Endodermal cell (in vitro differentiated cells): ENCODE data around the gene NEDD8. TPM values are rescaled to one million over a fixed set of nuclear protein-coding genes. Genes with fewer than 3 reads are reported as not detected.

ENCODE experiments used
- DNase-seq: peaks from one replicate; pipeline ENCODE4 v3.0.0-alpha.2; 2017
- H3K27ac ChIP-seq: 2 replicates; pipeline ENCODE4 v1.5.1; 2013; ENCODE audit warnings: mild to moderate bottlenecking, low read depth, low read length, moderate library complexity
- H3K27me3 ChIP-seq: 2 replicates; pipeline ENCODE4 v1.6.1; 2013; ENCODE audit warnings: mild to moderate bottlenecking, low read length, moderate library complexity; ENCODE audit not compliant: insufficient read depth, control insufficient read depth, poor library complexity, severe bottlenecking
- H3K36me3 ChIP-seq: 2 replicates; pipeline ENCODE4 v1.7.0; 2013; ENCODE audit warnings: mild to moderate bottlenecking, low read length, moderate library complexity; ENCODE audit not compliant: control insufficient read depth, insufficient read depth
- H3K4me1 ChIP-seq: one replicate; pipeline ENCODE4 v1.7.0; 2013; ENCODE audit warnings: low read length; ENCODE audit not compliant: control insufficient read depth, insufficient read depth
- H3K4me3 ChIP-seq: 2 replicates; pipeline ENCODE4 v1.5.1; 2013; ENCODE audit warnings: mild to moderate bottlenecking, low read length, moderate library complexity
- H3K9ac ChIP-seq: 2 replicates; pipeline ENCODE4 v1.6.1; 2013; ENCODE audit warnings: mild to moderate bottlenecking, low read length, moderate library complexity; ENCODE audit not compliant: poor library complexity, severe bottlenecking; ENCODE audit errors: extremely low read depth
- H3K9me3 ChIP-seq: 2 replicates; pipeline ENCODE4 v1.6.1; 2013; ENCODE audit warnings: mild to moderate bottlenecking, low read length, moderate library complexity; ENCODE audit not compliant: control insufficient read depth
- H3K27ac Mint-ChIP-seq: 2 replicates; pipeline ENCODE4 v1.8.0; 2020; ENCODE audit warnings: mixed read lengths
- H3K27me3 Mint-ChIP-seq: 2 replicates; pipeline ENCODE4 v1.8.0; 2021; ENCODE audit warnings: mild to moderate bottlenecking, mixed read lengths; ENCODE audit not compliant: insufficient read depth
- H3K36me3 Mint-ChIP-seq: 2 replicates; pipeline ENCODE4 v1.8.0; 2020; ENCODE audit warnings: low read depth, mixed read lengths
- H3K4me1 Mint-ChIP-seq: 2 replicates; pipeline ENCODE4 v1.8.0; 2020; ENCODE audit warnings: mixed read lengths
- H3K4me3 Mint-ChIP-seq: 2 replicates; pipeline ENCODE4 v1.8.0; 2020; ENCODE audit warnings: mild to moderate bottlenecking, moderate library complexity, mixed read lengths
- H3K9me3 Mint-ChIP-seq: 2 replicates; pipeline ENCODE4 v1.8.0; 2020; ENCODE audit warnings: mild to moderate bottlenecking, mixed read lengths
- WGBS, 2 experiments: methylation state at CpG; one replicate each; pipeline versions ENCODE4 v1.1.5 to v1.1.7; 2013; ENCODE audit warnings: missing lambda C conversion rate in 2 of 2, mixed read lengths in 1 of 2; ENCODE audit not compliant: insufficient coverage in 1 of 2, insufficient read length in 1 of 2; 5-methylcytosine and 5-hydroxymethylcytosine counted together
- total RNA-seq, 2 donors: library from RNA; stranded (reverse); fragmentation: NEBNext Ultra II Directional in 1 of 2; extraction: Animal tissue kit (Norgen Biotek cat#: 25700) in 1 of 2; gene quantifications; 2 replicates in 1 of 2; 3 replicates in 1 of 2; pipeline ENCODE4 v1.2.1, GENCODE V29; 2021
- TF ChIP-seq, protein P1 (sequence below): fragments of 200-600 bp; sonication (generic); conservative IDR thresholded peaks from 2 replicates; pipeline ENCODE4 v1.5.0; 2021; ENCODE audit warnings: antibody characterized with exemption, mild to moderate bottlenecking

The NEDD8 gene
- total RNA-seq, 2 donors from 2014 or later, result 210 to 267 TPM

DNA sequence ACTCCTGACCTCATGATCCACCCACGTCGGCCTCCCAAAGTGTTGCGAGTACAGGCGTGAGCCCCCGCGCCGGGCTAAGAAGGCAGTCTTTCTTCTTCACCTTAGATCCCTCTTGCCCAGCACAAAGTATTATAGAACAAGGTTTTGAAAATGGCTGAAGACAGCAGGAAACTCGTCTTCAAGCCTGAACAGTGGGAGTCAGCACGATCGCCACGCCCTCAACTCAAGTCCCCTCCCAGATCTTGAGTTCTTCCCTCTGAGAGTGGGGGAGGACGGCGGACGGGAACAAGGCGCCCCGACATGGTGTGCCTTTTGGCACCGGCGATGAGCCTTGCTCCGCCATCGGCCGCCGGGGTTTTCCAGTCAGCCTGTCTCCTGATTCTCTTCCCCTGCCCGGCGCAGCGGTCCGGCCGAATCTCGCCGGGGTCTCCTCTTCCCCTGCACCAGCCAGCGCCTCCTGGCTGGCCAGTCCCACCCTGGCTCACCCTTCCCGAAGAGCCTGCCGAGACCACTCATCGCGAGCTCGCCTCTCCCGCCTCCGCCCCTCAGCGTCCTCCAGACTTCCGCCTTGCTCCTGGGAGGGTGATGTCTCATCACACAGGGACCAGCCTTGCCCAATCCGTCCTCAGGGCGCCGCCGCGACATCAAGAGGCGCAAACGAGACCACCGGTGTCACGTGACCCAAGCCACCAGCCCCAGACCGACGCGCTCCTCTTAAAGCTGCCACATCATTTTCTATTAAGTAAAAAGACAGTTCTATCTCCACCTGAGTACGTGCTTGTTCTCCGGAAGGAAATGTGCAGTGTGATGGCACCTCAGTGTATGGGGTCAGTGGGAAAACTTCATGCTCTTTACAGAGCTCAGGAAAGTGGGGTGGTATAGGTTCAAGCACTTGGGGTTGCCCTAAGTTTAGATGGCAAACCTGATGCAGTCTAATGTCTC is 19.0 kb downstream of the NEDD8 start, which contains the start of gene CHMP4A:
TSS of gene CHMP4A (minus strand) at position 565 of the 942 bp plus-strand sequence. CDS start at position 516, 49 bp downstream.
- no peaks in the 10 kb centered on the region for H3K9me3 Mint-ChIP-seq
- Histone ChIP-seq H3K27ac (peak within 1 kb of the TSS; percentile 92), H3K9me3 (no peaks in the 10 kb centered on the region), H3K27me3 (no peaks in the 10 kb centered on the region), H3K4me1 (peaks cover 3% of the 10 kb centered on the region), H3K36me3 (peaks cover 38% of the 10 kb centered on the region), H3K9ac (peak within 1 kb of the TSS; percentile 79), H3K4me3 (peak within 1 kb of the TSS; percentile 85)
- peak; percentile 99 for DNase-seq
- TF ChIP-seq, protein P1, sequence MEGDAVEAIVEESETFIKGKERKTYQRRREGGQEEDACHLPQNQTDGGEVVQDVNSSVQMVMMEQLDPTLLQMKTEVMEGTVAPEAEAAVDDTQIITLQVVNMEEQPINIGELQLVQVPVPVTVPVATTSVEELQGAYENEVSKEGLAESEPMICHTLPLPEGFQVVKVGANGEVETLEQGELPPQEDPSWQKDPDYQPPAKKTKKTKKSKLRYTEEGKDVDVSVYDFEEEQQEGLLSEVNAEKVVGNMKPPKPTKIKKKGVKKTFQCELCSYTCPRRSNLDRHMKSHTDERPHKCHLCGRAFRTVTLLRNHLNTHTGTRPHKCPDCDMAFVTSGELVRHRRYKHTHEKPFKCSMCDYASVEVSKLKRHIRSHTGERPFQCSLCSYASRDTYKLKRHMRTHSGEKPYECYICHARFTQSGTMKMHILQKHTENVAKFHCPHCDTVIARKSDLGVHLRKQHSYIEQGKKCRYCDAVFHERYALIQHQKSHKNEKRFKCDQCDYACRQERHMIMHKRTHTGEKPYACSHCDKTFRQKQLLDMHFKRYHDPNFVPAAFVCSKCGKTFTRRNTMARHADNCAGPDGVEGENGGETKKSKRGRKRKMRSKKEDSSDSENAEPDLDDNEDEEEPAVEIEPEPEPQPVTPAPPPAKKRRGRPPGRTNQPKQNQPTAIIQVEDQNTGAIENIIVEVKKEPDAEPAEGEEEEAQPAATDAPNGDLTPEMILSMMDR, result peak; percentile 49
- WGBS, 2 experiments, result 0% methylated on average over 26 to 53 of the region's 53 CpGs
- H3K4me3 Mint-ChIP-seq, result peak within 1 kb of the TSS; percentile 92
- peaks cover 16% of the 10 kb centered on the region for H3K4me1 Mint-ChIP-seq
- H3K27me3 Mint-ChIP-seq, result no peaks in the 10 kb centered on the region
- H3K27ac Mint-ChIP-seq, result peak within 1 kb of the TSS; percentile 99
- H3K36me3 Mint-ChIP-seq, result peaks cover 37% of the 10 kb centered on the region

DNA sequence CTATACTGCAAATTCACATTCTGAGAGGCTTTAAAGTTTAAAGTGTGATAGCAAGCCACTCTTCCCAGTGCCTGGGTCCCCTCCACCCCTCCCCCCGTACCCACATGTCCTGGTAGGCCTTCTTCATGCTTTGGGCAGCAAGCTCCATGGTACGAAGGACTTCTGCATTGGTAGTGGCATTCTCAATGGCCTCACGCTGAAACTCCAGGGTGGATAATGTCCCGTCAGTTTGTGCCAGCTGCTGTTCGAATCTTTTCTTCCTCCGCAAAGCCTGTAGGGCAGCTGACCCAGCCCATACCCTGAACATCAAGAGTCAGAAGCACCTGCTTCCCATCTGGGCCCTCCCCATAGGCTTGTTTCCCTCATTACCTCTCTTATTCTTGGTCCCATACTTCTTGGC is 20.9 kb downstream of the NEDD8 start:
- H3K27ac ChIP-seq, result no peak overlapping the region
- Mint-ChIP-seq H3K4me1 (peaks cover 16% of the 10 kb centered on the region), H3K36me3 (peaks cover 46% of the 10 kb centered on the region), H3K4me3 (peak overlapping the region; percentile 92), H3K27ac (peak overlapping the region; percentile 8), H3K9me3 (no peaks in the 10 kb centered on the region), H3K27me3 (no peaks in the 10 kb centered on the region)
- WGBS, 2 experiments, result 95 to 100% methylated on average over 3 to 6 of the region's 6 CpGs
- TF ChIP-seq, protein P1, result no peak
- H3K4me3 ChIP-seq, result no peak overlapping the region
- no peaks in the 10 kb centered on the region for H3K27me3 ChIP-seq
- no peak for DNase-seq
- no peak overlapping the region for H3K9ac ChIP-seq
- H3K36me3 ChIP-seq, result peaks cover 46% of the 10 kb centered on the region
- H3K4me1 ChIP-seq, result peaks cover 3% of the 10 kb centered on the region
- no peaks in the 10 kb centered on the region for H3K9me3 ChIP-seq

DNA sequence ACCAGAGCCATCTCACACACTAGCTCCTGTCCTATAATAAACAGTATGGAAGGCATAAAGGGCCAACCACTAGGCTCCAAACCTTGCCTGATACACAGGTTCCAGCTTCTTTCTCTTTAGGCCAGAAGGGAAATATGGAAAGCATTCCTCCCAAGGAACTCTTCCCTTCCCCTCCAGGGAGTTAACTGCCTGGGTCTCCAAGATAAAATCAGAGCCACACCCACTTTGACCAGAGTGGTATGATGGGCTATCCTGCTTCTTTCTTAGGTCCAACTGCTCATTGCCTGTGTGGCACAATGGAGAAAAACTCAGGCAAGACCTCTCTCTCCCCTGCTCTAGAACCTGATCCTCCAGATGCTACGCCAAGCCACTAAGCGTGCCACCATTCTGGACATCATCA is 24.5 kb downstream of the NEDD8 start:
- no peak overlapping the region for H3K4me3 ChIP-seq
- H3K36me3 Mint-ChIP-seq, result peaks cover 76% of the 10 kb centered on the region

More for the DNA sequence above, 24.5 kb downstream of the NEDD8 start:
- peaks cover 7% of the 10 kb centered on the region for H3K9me3 ChIP-seq
- Mint-ChIP-seq H3K27me3 (no peaks in the 10 kb centered on the region), H3K4me3 (no peak overlapping the region), H3K9me3 (peaks cover 7% of the 10 kb centered on the region), H3K4me1 (no peaks in the 10 kb centered on the region), H3K27ac (no peak overlapping the region)
- TF ChIP-seq, protein P1, result no peak
- no peak for DNase-seq
- H3K4me1 ChIP-seq, result no peaks in the 10 kb centered on the region
- H3K27ac ChIP-seq, result no peak overlapping the region
- no peak overlapping the region for H3K9ac ChIP-seq
- 90 to 100% methylated on average over 1 to 2 of the region's 2 CpGs for WGBS, 2 experiments
- peaks cover 67% of the 10 kb centered on the region for H3K36me3 ChIP-seq
- H3K27me3 ChIP-seq, result no peaks in the 10 kb centered on the region
